NB4 (cell line): ENCODE measurements around the gene TMEM63C.

ENCODE experiments used
- DNase-seq: peaks from one replicate; pipeline ENCODE4 v3.0.0; 2010; ENCODE audit warnings: low read depth
- H3K4me3 ChIP-seq: one replicate; pipeline ENCODE4 v1.5.1; 2011; ENCODE audit warnings: mild to moderate bottlenecking, low read depth, low read length, moderate library complexity
- CTCF ChIP-seq: IDR thresholded peaks from one replicate; pipeline ENCODE4 v1.5.1; 2012; ENCODE audit warnings: low read depth, low read length
- MAX ChIP-seq: IDR thresholded peaks from 2 replicates; pipeline ENCODE4 v1.6.1; 2011; ENCODE audit warnings: low read depth, low read length
- MYC ChIP-seq: IDR thresholded peaks from 2 replicates; pipeline ENCODE4 v1.6.1; 2011; ENCODE audit warnings: low read depth, low read length
- POLR2A ChIP-seq: IDR thresholded peaks from 2 replicates; pipeline ENCODE4 v1.6.1; 2011; ENCODE audit warnings: mild to moderate bottlenecking; ENCODE audit not compliant: insufficient read length; ENCODE audit errors: extremely low read depth

TMEM63C gene

GRCh38 chr14:77206877-77207389, 25.3 kb downstream of the TMEM63C start:
- DNase-seq, result no peak
- TF ChIP-seq MAX, result no peak
- TF ChIP-seq MYC, result no peak
- H3K4me3 ChIP-seq, result no peak overlapping the region

- peak; percentile 54 for DNase-seq
- TF ChIP-seq CTCF, result no peak
- TF ChIP-seq MAX, result peak; percentile 67
- 0 out of 2 replicates have a peak, but pooled peaks have one; percentile 12 for TF ChIP-seq MYC
- no peak overlapping the region for H3K4me3 ChIP-seq
Measured at GRCh38 chr14:77208291-77208978, 26.8 kb downstream of the TMEM63C start.

- no peak for TF ChIP-seq CTCF
- TF ChIP-seq POLR2A, result no peak
- TF ChIP-seq MYC, result no peak
- no peak for TF ChIP-seq MAX
- DNase-seq, result no peak
- H3K4me3 ChIP-seq, result no peak overlapping the region
Measured at GRCh38 chr14:77208979-77209318, 27.4 kb downstream of the TMEM63C start.

GRCh38 chr14:77212097-77212870, 30.7 kb downstream of the TMEM63C start:
- TF ChIP-seq CTCF (no peak), POLR2A (no peak), MAX (no peak), MYC (no peak)
- H3K4me3 ChIP-seq, result no peak overlapping the region
- no peak for DNase-seq

- DNase-seq, result peak; percentile 35
- no peak overlapping the region for H3K4me3 ChIP-seq
- TF ChIP-seq MAX, result no peak
- peak; percentile 76 for TF ChIP-seq CTCF
- TF ChIP-seq POLR2A, result no peak
- no peak for TF ChIP-seq MYC
Measured at GRCh38 chr14:77212943-77213678, 31.5 kb downstream of the TMEM63C start.
